ENCODE results near the gene LRMDA. TPM values are rescaled to one million over a fixed set of nuclear protein-coding genes. Genes with fewer than 3 reads are reported as not detected.

Gene LRMDA
- total and polyA plus RNA-seq, 10 of the 15 experiments (the other 5 are each of a cell fraction or from before 2014, with no cell fraction given): 0.07 to 0.54 (median 0.29) TPM; not detected in 4

DNA sequence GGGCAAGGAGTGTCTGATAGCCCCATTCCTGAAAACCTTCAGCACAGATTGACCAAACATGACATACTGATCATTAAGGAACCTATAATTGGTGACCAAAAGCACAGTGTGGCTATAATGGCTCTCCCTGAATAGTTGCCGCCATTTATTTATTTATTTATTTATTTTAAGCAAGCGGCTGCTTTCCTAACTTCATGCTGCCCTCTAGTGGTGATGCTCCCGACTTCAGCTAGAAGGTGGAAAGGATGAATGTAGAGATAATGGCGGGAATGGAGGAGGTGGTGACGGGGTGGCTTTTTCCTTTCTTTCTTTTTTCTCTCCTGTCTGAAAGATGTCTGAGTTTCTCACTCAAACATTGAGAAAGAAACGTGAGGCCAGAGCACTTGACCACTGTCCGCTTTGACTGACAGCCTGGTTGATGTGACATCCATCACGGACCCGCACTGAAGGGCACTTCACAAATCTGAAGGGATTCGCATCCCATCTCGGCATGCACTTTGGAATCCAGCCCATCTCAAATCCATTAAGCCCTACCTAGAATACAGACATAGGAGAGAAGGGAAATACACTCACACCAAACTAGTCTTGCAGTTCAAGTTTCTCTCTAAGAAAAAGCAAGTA, 1116.0 kb downstream of the LRMDA start (continued):
- TF ChIP-seq, protein P1, sequence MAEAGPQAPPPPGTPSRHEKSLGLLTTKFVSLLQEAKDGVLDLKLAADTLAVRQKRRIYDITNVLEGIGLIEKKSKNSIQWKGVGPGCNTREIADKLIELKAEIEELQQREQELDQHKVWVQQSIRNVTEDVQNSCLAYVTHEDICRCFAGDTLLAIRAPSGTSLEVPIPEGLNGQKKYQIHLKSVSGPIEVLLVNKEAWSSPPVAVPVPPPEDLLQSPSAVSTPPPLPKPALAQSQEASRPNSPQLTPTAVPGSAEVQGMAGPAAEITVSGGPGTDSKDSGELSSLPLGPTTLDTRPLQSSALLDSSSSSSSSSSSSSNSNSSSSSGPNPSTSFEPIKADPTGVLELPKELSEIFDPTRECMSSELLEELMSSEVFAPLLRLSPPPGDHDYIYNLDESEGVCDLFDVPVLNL (IDR thresholded peaks at IDR 0.05; ENCODE audit: low read depth, low read length): 0 out of 2 replicates have a peak, but pooled peaks have one; percentile 17
- TF ChIP-seq, protein P2, sequence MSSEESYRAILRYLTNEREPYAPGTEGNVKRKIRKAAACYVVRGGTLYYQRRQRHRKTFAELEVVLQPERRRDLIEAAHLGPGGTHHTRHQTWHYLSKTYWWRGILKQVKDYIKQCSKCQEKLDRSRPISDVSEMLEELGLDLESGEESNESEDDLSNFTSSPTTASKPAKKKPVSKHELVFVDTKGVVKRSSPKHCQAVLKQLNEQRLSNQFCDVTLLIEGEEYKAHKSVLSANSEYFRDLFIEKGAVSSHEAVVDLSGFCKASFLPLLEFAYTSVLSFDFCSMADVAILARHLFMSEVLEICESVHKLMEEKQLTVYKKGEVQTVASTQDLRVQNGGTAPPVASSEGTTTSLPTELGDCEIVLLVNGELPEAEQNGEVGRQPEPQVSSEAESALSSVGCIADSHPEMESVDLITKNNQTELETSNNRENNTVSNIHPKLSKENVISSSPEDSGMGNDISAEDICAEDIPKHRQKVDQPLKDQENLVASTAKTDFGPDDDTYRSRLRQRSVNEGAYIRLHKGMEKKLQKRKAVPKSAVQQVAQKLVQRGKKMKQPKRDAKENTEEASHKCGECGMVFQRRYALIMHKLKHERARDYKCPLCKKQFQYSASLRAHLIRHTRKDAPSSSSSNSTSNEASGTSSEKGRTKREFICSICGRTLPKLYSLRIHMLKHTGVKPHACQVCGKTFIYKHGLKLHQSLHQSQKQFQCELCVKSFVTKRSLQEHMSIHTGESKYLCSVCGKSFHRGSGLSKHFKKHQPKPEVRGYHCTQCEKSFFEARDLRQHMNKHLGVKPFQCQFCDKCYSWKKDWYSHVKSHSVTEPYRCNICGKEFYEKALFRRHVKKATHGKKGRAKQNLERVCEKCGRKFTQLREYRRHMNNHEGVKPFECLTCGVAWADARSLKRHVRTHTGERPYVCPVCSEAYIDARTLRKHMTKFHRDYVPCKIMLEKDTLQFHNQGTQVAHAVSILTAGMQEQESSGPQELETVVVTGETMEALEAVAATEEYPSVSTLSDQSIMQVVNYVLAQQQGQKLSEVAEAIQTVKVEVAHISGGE (CRISPR knock-in tag; IDR thresholded peaks at IDR 0.05): no peak
- TF ChIP-seq KAT2A (conservative IDR thresholded peaks at IDR 0.05; ENCODE audit: control insufficient read depth, low read depth, low read length) (no peak), RAD21 (IDR thresholded peaks at IDR 0.05; ENCODE audit: insufficient read depth, low read depth, low read length) (peak; percentile 79), SMC3 (IDR thresholded peaks at IDR 0.05; ENCODE audit: borderline replicate concordance, low read length) (peak; percentile 62), YY1 (IDR thresholded peaks at IDR 0.05; ENCODE audit: low read depth, low read length) (peak; percentile 80; the same call in 1 of the 2 replicates), STAT1 (conservative IDR thresholded peaks at IDR 0.05) (no peak), GATAD2B (conservative IDR thresholded peaks at IDR 0.05; ENCODE audit: low read depth) (no peak)
- TF ChIP-seq, protein P3, sequence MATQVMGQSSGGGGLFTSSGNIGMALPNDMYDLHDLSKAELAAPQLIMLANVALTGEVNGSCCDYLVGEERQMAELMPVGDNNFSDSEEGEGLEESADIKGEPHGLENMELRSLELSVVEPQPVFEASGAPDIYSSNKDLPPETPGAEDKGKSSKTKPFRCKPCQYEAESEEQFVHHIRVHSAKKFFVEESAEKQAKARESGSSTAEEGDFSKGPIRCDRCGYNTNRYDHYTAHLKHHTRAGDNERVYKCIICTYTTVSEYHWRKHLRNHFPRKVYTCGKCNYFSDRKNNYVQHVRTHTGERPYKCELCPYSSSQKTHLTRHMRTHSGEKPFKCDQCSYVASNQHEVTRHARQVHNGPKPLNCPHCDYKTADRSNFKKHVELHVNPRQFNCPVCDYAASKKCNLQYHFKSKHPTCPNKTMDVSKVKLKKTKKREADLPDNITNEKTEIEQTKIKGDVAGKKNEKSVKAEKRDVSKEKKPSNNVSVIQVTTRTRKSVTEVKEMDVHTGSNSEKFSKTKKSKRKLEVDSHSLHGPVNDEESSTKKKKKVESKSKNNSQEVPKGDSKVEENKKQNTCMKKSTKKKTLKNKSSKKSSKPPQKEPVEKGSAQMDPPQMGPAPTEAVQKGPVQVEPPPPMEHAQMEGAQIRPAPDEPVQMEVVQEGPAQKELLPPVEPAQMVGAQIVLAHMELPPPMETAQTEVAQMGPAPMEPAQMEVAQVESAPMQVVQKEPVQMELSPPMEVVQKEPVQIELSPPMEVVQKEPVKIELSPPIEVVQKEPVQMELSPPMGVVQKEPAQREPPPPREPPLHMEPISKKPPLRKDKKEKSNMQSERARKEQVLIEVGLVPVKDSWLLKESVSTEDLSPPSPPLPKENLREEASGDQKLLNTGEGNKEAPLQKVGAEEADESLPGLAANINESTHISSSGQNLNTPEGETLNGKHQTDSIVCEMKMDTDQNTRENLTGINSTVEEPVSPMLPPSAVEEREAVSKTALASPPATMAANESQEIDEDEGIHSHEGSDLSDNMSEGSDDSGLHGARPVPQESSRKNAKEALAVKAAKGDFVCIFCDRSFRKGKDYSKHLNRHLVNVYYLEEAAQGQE (IDR thresholded peaks at IDR 0.05; ENCODE audit: low read depth, low read length): no peak
- TF ChIP-seq, protein P4, sequence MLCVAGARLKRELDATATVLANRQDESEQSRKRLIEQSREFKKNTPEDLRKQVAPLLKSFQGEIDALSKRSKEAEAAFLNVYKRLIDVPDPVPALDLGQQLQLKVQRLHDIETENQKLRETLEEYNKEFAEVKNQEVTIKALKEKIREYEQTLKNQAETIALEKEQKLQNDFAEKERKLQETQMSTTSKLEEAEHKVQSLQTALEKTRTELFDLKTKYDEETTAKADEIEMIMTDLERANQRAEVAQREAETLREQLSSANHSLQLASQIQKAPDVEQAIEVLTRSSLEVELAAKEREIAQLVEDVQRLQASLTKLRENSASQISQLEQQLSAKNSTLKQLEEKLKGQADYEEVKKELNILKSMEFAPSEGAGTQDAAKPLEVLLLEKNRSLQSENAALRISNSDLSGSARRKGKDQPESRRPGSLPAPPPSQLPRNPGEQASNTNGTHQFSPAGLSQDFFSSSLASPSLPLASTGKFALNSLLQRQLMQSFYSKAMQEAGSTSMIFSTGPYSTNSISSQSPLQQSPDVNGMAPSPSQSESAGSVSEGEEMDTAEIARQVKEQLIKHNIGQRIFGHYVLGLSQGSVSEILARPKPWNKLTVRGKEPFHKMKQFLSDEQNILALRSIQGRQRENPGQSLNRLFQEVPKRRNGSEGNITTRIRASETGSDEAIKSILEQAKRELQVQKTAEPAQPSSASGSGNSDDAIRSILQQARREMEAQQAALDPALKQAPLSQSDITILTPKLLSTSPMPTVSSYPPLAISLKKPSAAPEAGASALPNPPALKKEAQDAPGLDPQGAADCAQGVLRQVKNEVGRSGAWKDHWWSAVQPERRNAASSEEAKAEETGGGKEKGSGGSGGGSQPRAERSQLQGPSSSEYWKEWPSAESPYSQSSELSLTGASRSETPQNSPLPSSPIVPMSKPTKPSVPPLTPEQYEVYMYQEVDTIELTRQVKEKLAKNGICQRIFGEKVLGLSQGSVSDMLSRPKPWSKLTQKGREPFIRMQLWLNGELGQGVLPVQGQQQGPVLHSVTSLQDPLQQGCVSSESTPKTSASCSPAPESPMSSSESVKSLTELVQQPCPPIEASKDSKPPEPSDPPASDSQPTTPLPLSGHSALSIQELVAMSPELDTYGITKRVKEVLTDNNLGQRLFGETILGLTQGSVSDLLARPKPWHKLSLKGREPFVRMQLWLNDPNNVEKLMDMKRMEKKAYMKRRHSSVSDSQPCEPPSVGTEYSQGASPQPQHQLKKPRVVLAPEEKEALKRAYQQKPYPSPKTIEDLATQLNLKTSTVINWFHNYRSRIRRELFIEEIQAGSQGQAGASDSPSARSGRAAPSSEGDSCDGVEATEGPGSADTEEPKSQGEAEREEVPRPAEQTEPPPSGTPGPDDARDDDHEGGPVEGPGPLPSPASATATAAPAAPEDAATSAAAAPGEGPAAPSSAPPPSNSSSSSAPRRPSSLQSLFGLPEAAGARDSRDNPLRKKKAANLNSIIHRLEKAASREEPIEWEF (IDR thresholded peaks at IDR 0.05; ENCODE audit: insufficient replicate concordance, low read depth, low read length): no peak

Data from GM12878 (cell line).